Fibroblast of skin of right quadriceps (primary cell): ENCODE data around the gene REC114.
"Not testable (repeated sequence)": the region's sequence is repeated elsewhere in the genome, so short reads cannot be mapped to it uniquely, and the experiment has no call there.

ENCODE experiments used
- DNase-seq: peaks from one replicate; pipeline ENCODE4 v3.0.0-alpha.2; 2013

REC114 gene

DNA sequence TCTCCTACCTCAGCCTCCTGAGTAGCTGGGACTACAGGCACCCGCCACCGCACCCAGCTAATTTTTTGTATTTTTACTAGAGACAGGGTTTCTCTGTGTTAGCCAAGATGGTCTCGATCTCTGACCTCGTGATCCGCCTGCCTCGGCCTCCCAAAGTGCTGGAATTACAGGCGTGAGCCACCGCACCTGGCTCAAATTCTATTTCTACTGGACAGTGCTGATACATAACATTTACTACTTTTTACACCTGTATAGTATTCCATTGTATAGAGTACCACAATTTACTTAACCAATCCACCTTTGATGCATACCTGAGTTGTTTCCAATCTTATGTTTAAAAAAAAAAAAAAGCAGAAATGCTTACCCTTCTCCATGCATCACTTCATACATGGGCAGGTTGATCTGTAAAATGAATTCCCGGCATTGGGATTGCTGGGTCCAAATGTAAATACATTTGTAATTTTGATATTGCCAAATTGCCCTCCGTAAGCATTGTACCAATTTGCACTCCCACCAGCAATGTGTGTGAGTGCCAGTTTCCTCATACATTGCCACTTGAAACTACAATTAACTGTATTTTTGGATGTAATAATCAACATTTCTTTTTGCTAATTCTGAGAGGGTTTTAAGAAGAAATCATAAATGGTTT is 95.7 kb downstream of the REC114 start:
- DNase-seq: no peak

GRCh38 chr15:73539212-73540128 is 96.5 kb downstream of the REC114 start:
- no peak for DNase-seq

- DNase-seq: no peak
Observed at GRCh38 chr15:73540161-73540560, 97.2 kb downstream of the REC114 start.

DNA sequence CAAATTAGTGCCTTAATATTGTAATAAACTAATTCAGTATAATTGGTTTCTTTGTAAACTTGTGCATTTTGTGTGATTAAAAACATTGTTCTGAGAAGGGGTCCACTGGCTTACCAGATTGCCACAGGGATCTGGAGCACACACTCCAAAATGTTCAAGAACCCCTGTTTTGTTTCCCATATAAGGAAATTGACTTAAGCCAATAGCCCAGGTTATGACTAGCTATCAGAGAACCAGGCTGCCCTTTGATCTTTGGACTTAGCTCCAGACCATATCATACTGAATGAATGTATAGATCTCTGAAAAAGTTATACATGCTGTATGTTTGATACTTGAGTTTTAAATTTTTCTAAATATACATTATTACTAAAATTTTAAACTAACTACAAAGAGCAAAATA is 98.5 kb downstream of the REC114 start:
- DNase-seq: no peak

DNA sequence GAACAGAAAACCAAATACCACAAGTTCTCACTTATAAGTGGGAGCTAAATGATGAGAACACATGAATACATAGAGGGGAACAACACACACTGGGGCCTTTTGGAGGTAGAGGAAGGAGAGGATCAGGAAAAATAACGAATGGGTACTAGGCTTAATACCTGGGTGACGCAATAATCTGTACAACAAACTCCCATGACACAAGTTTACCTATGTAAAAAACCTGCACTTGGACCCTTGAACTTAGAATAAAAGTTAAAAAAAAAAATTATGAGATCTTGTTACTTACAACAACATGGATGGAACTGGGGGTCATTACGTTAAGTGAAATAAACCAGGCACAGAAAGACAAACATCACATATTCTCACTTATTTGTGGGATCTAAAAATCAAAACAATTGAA is 106.0 kb downstream of the REC114 start:
- not testable (repeated sequence) for DNase-seq

GRCh38 chr15:73550190-73550589 is 107.2 kb downstream of the REC114 start:
- peak; percentile 12 for DNase-seq

GRCh38 chr15:73555080-73555479 is 112.1 kb downstream of the REC114 start:
- DNase-seq: no peak

DNA sequence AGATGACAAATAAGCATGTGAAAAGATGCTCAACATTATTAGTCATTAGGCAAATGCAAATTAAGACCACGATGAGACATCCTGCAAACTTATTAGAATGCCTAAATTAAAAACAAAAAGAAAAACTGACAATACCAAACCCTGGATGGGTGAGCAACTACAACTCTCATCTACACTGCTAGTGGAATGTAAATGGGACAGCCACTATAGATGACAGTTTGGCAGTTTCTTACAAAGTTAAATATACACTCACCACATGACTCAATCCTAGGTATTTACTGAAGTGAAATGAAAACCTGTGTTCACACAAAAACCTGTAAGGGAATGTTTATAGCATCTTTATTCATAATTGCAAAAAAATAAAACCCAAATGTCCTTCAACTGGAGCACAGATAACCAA is 115.6 kb downstream of the REC114 start:
- no peak for DNase-seq

DNA sequence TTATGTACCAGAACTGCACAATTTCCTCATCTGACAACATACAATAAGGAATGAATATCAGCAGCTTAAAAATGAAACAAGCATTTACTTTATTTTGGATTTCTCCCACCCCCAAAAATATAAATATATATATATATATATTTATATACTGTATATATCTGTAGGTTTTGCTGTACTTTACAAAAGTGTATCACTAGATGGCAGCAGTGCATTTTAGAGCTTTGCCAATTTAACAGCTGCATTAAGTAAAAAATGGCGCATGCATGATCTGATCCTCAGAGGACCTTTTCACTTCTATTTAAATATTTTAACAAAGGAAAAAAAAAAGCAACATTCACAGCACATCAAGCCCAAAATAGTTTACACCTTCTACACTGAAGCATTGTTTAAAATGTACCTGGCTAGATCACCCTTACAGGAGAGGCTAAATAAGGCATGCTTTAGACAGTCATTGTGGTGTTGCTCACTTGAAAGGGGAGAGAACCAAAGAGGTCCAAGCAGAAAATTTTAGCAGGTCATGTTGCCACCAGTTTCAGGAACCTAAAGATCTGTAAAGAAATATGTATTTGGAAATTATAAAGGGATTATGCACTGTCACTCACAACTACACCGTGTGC is 117.6 kb downstream of the REC114 start:
- DNase-seq: peak; percentile 72

- DNase-seq: peak; percentile 32
Observed at GRCh38 chr15:73564255-73564654, 121.3 kb downstream of the REC114 start.

- DNase-seq: no peak
Observed at GRCh38 chr15:73567020-73567419, 124.1 kb downstream of the REC114 start.

DNA sequence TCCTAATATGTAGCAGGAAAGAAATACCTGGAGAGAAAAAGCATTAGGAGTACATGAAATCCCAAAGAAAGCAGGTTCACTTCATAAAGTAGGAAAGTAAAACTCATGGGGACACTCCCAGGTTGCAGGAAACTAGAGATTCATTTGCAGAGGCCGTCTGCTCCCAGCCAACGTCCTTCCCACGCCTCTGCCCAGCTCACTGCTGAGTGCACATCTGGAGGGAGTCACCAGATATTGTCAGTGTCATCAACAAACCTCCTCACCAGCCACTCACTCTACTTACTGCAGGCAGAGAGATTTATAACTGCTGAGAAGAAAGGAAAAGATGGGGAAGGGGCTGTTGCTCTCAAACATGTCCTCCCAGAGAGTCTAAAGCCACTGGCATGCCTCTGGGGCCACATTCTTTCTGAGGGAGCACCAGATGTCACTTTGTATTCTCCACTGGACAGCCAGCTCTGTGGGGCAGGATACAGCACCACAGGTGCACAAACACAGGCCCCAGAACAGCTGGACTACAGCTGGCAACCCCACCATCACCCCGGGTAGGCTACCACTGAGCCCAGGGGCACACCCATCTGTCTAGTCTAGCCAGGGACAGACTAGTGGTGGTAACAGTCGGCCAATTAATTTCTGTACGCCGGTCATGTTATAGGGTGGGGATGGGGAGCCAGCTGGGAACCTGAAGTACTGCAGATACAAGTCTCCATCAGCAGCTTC is 125.8 kb downstream of the REC114 start:
- no peak for DNase-seq

DNA sequence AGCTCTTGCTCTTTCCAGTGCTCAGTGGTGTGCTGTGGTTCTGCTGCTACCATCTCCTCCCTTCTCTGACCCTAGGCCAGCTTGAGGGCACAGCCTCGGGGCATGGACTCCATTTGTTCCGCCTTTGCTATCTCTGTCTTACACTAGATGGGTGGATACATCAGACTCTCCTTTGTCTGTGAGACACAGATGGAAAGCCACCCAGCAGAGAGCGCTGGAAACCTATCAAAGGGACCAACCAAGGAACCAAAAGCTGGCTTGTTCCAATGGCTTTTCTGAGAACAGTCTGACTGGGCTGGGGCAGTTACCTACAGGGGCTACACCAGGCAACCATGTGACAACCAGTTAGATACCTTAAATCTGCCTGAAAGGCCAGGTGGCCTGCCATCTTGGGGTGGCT is 126.4 kb downstream of the REC114 start:
- DNase-seq: no peak

DNA sequence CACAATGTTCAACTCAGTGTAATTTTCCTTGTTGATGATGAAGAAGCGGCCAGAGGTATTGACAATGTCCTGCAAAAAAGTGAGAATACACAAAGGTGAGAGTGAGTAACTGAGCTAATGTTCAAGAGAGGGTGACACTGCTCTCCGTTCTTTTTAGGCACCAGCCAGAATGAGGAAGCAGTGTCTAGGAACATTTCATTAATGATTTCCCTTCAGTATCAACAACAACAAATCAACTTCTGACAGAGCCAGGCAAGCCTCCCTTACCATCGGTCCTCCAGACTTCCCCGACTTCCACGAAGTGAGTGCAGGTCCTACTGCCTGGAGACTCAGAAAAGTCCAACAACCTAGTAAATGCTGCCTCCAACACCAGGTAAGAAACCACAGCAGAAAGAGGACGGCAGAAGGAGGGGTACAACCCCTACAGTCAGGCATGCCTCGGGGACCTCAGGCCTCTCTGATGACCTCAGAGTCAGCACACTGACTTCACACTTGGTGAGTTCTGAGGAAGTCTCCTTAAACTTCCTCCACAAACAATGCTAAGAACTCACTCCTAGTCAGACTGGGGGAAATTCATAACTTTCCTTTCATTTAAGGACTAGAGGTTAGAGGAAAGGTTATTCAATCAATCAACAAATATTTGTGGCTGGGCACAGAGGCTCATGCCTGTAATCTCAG is 127.5 kb downstream of the REC114 start:
- no peak for DNase-seq

DNA sequence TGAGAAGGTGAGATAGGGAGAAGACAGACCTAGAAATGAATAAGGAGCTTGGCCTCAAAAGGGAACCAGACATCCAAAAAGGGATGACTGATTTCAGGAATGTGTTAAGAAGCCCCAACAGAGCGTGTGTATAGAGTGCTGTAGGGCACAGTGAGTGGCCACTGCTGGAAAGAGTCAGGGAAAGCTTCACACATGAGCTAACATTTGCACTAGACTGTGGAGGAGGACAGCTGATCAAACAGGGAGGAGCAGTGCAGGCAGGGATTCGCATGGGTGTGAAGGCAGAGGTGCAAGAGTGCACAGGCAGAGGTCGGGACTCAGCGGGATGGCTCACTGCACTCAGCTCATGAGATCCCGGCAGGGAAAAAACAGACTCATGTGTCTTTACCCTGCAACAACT is 128.4 kb downstream of the REC114 start:
- no peak for DNase-seq

- DNase-seq: no peak
Observed at GRCh38 chr15:73572296-73572695, 129.3 kb downstream of the REC114 start.

DNA sequence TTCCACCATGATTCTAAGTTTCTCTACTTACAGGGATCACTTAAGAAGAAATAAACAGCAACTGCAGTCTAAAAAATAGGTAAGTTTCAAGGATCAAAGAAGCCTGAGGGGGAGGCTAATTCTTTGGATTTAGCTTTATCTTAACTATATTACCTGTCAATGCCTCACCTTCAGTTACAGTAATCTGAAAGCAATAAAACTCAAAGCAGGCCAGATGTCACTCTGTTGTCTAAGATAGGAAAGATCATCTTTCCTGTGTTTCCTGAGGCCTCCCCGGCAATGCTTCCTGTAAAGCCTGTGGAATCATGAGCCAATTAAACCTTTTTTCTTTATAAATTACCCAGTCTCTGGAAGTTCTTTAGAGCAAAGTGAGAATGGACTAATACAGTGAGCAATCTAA is 130.1 kb downstream of the REC114 start:
- DNase-seq: no peak

DNA sequence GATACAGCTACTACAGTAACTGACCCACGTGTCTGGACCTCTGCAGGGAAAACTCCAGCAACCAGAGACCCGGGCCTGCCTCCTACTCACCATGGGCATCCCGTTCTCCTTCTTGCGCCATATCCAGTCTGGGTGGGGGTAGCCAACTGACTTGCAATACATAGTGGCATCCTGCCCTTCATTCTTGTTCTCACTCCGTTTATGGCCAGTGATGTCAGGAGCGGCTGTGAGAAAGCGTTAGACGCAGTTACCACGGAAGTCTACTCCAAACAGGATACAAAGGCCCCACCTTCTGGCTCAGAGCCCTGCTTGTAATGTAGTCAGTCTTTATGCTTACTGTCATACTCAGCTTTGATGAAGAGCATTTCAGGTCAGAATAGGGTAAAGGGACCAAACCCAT is 130.6 kb downstream of the REC114 start:
- peak; percentile 83 for DNase-seq

- no peak for DNase-seq
Observed at GRCh38 chr15:73575636-73576247, 132.8 kb downstream of the REC114 start.

- not testable (repeated sequence) for DNase-seq
Observed at GRCh38 chr15:73577593-73577992, 134.6 kb downstream of the REC114 start.

DNA sequence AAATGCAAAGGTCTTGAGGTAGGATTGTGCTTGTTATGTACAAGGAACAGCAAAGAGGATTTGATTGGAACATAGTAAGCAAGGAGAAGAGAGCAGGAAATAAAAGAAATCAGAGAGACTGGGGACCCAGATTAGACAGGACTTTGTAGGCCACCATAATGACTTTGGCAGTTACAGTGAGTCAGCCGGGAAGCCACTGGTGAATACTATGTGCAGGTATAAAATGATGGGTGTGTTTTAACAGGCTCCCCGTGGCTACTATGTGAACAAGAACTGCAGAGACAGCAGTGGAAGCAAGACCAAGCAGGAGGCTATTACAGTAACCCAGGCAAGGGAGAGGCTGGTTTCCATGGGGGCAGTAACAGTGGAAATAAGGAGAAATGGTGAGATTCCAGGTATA is 135.1 kb downstream of the REC114 start:
- DNase-seq: no peak

DNA sequence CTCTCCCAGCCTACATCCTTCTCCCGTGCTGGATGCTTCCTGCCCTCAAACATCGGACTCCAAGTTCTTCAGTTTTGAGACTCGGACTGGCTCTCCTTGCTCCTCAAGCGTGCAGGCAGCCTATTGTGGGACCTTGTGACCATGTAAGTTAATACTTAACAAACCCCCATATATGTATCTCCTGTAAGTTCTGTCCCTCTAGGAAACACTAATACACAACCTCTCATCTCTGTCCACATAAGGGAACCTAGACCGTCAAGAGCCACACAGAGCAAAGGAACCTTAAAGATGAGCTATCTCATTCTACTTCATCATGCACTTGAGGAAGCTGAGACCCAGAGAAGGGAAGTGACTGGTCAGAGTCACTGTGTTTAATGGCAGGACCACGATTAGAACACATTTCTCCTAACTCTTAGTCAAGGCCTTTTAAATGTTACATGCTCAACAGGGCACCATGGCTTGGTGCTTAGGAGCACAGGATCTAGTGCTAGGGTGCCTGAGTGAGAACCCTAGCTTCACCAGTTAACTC is 140.0 kb downstream of the REC114 start:
- DNase-seq: no peak
